C4-2B (cell line): ENCODE data around the gene GMEB2.

ENCODE experiments used
- ZFX ChIP-seq: fragments of 450-650 bp; IDR thresholded peaks from 2 replicates; pipeline ENCODE4 v1.6.1; 2017
- TF ChIP-seq, protein P1 (sequence below): fragments of 450-650 bp; conservative IDR thresholded peaks from 2 replicates; pipeline ENCODE4 v1.5.1; 2017; ENCODE audit warnings: mild to moderate bottlenecking

- TF ChIP-seq, protein P1, sequence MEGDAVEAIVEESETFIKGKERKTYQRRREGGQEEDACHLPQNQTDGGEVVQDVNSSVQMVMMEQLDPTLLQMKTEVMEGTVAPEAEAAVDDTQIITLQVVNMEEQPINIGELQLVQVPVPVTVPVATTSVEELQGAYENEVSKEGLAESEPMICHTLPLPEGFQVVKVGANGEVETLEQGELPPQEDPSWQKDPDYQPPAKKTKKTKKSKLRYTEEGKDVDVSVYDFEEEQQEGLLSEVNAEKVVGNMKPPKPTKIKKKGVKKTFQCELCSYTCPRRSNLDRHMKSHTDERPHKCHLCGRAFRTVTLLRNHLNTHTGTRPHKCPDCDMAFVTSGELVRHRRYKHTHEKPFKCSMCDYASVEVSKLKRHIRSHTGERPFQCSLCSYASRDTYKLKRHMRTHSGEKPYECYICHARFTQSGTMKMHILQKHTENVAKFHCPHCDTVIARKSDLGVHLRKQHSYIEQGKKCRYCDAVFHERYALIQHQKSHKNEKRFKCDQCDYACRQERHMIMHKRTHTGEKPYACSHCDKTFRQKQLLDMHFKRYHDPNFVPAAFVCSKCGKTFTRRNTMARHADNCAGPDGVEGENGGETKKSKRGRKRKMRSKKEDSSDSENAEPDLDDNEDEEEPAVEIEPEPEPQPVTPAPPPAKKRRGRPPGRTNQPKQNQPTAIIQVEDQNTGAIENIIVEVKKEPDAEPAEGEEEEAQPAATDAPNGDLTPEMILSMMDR, result no peak
- no peak for TF ChIP-seq ZFX
Measured at GRCh38 chr20:63617092-63617875, 9.6 kb downstream of the GMEB2 start.
